GM23338 (cell line): ENCODE results near the gene COP1.

Experiments
- CREB1 ChIP-seq: fragments of 250-450 bp; sonication (Bioruptor Pico); IDR thresholded peaks from 2 replicates; pipeline ENCODE4 v1.5.0; 2020; ENCODE audit warnings: low read depth, mild to moderate bottlenecking, moderate library complexity
- EZH2 ChIP-seq: fragments of 200-600 bp; sonication (generic); IDR thresholded peaks from one replicate; pipeline ENCODE4 v1.8.0; 2017; ENCODE audit warnings: antibody characterized with exemption, mild to moderate bottlenecking, low read depth; ENCODE audit not compliant: unreplicated experiment
- EZH2phosphoT487 ChIP-seq: fragments of 200-600 bp; sonication (generic); IDR thresholded peaks from one replicate; pipeline ENCODE4 v1.8.1; 2018; ENCODE audit warnings: antibody characterized with exemption; ENCODE audit not compliant: unreplicated experiment
- JUNB ChIP-seq: IDR thresholded peaks from one replicate; pipeline ENCODE4 v1.6.1; 2016; ENCODE audit warnings: antibody characterized with exemption; ENCODE audit not compliant: unreplicated experiment
- NANOG ChIP-seq: IDR thresholded peaks from 2 replicates; pipeline ENCODE4 v1.6.1; 2016; ENCODE audit warnings: antibody characterized with exemption, borderline replicate concordance
- POLR2AphosphoS5 ChIP-seq: IDR thresholded peaks from 2 replicates; pipeline ENCODE4 v1.6.1; 2016; ENCODE audit warnings: antibody characterized with exemption, low read depth
- STAT1 ChIP-seq: IDR thresholded peaks from one replicate; pipeline ENCODE4 v1.6.1; 2016; ENCODE audit warnings: antibody characterized with exemption; ENCODE audit not compliant: unreplicated experiment
- ZNF114 ChIP-seq: fragments of 250-450 bp; sonication (Bioruptor Pico); IDR thresholded peaks from 2 replicates; pipeline ENCODE4 v1.5.0; 2020; ENCODE audit warnings: mild to moderate bottlenecking, moderate library complexity
- ZNF331 ChIP-seq: fragments of 250-450 bp; sonication (Bioruptor Pico); IDR thresholded peaks from 2 replicates; pipeline ENCODE4 v1.5.0; 2020; ENCODE audit warnings: low read depth, mild to moderate bottlenecking, moderate library complexity
- TF ChIP-seq, protein P1 (sequence below), 2 experiments: fragments of 200-600 bp in 1 of 2; sonication (generic) in 1 of 2; conservative IDR thresholded peaks; 2 replicates each; pipeline versions ENCODE4 v1.5.1 to v1.6.1; 2016 to 2017; ENCODE audit warnings: antibody characterized with exemption in 2 of 2, low read depth in 2 of 2, mild to moderate bottlenecking in 2 of 2, moderate library complexity in 1 of 2
- TF ChIP-seq, protein P2 (sequence below): IDR thresholded peaks from one replicate; pipeline ENCODE4 v1.6.1; 2018; ENCODE audit warnings: antibody characterized with exemption; ENCODE audit not compliant: unreplicated experiment
- TF ChIP-seq, protein P3 (sequence below): IDR thresholded peaks from 2 replicates; pipeline ENCODE4 v1.6.1; 2016; ENCODE audit warnings: antibody characterized with exemption

DNA sequence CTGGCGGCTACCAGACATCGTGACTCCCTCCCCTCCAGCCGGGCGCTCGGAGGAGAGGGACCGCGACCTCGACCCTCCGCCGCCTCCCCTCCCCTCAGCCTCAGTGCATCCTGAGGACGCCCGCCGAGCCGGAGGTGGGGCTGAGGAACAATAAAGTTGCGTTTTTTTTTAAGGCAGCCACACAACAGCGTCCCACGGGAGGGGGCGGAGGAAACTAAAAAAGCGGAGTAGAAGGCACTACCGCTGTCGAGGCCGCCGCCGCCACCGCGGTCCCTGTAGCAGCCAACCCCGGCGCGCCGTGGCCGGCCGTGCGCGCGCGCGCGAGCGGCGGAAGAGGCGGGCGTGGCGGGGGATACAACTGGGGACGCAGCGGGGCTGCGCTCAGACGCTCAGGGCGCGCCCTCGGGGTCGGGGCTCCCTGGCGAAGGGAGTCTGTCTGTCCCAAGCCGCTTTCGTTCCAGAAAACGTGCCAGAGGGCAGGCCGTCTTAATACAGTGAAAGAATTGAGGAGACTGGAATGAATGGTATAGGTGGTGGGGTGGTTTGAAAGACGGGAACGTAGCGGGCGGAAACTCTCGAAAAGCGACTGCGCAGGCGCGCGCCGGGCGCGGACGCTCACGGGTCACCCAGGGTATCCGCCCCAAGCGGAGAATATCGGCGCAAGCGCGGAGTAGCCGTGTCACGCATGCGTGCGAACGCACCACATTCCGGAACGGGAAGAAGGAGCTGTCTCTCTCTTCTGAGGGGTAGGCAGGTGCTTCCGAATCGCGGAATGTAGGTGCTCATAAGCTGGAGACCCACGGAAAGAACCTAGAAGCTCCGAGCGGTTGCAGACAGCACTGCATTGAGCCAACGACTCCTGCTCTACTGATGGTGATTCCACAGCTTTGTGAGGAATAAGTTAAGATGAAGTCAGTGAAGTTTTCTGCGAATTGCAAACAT, at the start of gene COP1:
- TF ChIP-seq, protein P1, sequence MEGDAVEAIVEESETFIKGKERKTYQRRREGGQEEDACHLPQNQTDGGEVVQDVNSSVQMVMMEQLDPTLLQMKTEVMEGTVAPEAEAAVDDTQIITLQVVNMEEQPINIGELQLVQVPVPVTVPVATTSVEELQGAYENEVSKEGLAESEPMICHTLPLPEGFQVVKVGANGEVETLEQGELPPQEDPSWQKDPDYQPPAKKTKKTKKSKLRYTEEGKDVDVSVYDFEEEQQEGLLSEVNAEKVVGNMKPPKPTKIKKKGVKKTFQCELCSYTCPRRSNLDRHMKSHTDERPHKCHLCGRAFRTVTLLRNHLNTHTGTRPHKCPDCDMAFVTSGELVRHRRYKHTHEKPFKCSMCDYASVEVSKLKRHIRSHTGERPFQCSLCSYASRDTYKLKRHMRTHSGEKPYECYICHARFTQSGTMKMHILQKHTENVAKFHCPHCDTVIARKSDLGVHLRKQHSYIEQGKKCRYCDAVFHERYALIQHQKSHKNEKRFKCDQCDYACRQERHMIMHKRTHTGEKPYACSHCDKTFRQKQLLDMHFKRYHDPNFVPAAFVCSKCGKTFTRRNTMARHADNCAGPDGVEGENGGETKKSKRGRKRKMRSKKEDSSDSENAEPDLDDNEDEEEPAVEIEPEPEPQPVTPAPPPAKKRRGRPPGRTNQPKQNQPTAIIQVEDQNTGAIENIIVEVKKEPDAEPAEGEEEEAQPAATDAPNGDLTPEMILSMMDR (conservative IDR thresholded peaks at IDR 0.05; ENCODE audit: low read depth in 2 of 2) = no peak
- no peak for TF ChIP-seq EZH2
- peak; percentile 91 for TF ChIP-seq POLR2AphosphoS5
- TF ChIP-seq, protein P2, sequence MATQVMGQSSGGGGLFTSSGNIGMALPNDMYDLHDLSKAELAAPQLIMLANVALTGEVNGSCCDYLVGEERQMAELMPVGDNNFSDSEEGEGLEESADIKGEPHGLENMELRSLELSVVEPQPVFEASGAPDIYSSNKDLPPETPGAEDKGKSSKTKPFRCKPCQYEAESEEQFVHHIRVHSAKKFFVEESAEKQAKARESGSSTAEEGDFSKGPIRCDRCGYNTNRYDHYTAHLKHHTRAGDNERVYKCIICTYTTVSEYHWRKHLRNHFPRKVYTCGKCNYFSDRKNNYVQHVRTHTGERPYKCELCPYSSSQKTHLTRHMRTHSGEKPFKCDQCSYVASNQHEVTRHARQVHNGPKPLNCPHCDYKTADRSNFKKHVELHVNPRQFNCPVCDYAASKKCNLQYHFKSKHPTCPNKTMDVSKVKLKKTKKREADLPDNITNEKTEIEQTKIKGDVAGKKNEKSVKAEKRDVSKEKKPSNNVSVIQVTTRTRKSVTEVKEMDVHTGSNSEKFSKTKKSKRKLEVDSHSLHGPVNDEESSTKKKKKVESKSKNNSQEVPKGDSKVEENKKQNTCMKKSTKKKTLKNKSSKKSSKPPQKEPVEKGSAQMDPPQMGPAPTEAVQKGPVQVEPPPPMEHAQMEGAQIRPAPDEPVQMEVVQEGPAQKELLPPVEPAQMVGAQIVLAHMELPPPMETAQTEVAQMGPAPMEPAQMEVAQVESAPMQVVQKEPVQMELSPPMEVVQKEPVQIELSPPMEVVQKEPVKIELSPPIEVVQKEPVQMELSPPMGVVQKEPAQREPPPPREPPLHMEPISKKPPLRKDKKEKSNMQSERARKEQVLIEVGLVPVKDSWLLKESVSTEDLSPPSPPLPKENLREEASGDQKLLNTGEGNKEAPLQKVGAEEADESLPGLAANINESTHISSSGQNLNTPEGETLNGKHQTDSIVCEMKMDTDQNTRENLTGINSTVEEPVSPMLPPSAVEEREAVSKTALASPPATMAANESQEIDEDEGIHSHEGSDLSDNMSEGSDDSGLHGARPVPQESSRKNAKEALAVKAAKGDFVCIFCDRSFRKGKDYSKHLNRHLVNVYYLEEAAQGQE = no peak
- TF ChIP-seq EZH2phosphoT487 = no peak
- TF ChIP-seq CREB1 (CRISPR knock-in tag) = no peak
- no peak for TF ChIP-seq JUNB
- TF ChIP-seq, protein P3, sequence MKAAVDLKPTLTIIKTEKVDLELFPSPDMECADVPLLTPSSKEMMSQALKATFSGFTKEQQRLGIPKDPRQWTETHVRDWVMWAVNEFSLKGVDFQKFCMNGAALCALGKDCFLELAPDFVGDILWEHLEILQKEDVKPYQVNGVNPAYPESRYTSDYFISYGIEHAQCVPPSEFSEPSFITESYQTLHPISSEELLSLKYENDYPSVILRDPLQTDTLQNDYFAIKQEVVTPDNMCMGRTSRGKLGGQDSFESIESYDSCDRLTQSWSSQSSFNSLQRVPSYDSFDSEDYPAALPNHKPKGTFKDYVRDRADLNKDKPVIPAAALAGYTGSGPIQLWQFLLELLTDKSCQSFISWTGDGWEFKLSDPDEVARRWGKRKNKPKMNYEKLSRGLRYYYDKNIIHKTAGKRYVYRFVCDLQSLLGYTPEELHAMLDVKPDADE = 0 out of 2 replicates have a peak, but pooled peaks have one; percentile 14
- no peak for TF ChIP-seq NANOG
- no peak for TF ChIP-seq ZNF331 (CRISPR knock-in tag)
- no peak for TF ChIP-seq ZNF114 (CRISPR knock-in tag)
- TF ChIP-seq STAT1 = no peak
